SH-SY5Y (cell line): ENCODE results near the gene GGA1.

ENCODE experiments used
- GATA2 ChIP-seq: IDR thresholded peaks from 2 replicates; pipeline ENCODE4 v1.6.1; 2011; ENCODE audit warnings: mild to moderate bottlenecking, low read depth, low read length
- GATA3 ChIP-seq: IDR thresholded peaks from 2 replicates; pipeline ENCODE4 v1.6.1; 2011; ENCODE audit warnings: low read depth, mild to moderate bottlenecking, low read length, moderate library complexity

- TF ChIP-seq GATA2 (no peak), GATA3 (no peak)
Measured at GRCh38 chr22:37562049-37562875, 46.4 kb upstream of the GGA1 start.
